OCI-LY3 (cell line): ENCODE results near the gene PBX3.

ENCODE experiments used
- CTCF ChIP-seq: fragments of 200-600, 300-600 bp; sonication (generic); IDR thresholded peaks from 2 replicates; pipeline ENCODE4 v1.5.1; 2014; ENCODE audit warnings: antibody characterized with exemption, low read length, low read depth
- EZH2phosphoT487 ChIP-seq: fragments of 200-600 bp; shearing (Covaris generic); IDR thresholded peaks from 2 replicates; pipeline ENCODE4 v1.6.1; 2018; ENCODE audit warnings: antibody characterized with exemption, mixed run types, low read depth

- no peak for TF ChIP-seq CTCF
- TF ChIP-seq EZH2phosphoT487 = no peak
Measured at GRCh38 chr9:125913551-125913950, 166.4 kb downstream of the PBX3 start.
